WERI-Rb-1 (cell line): ENCODE measurements around the gene PTPRM.
"Not testable (repeated sequence)": the region's sequence is repeated elsewhere in the genome, so short reads cannot be mapped to it uniquely, and the experiment has no call there.

Experiments used
- DNase-seq: peaks from one replicate; pipeline ENCODE4 v3.0.0-alpha.2; 2020
- H3K27ac ChIP-seq: fragments of 250-450 bp; sonication (Bioruptor Pico); 2 replicates; pipeline ENCODE4 v1.5.1; 2020; ENCODE audit warnings: mild to moderate bottlenecking, moderate library complexity
- H3K27me3 ChIP-seq: fragments of 250-450 bp; sonication (Bioruptor Pico); 2 replicates; pipeline ENCODE4 v1.5.1; 2021; ENCODE audit warnings: mild to moderate bottlenecking, low read depth, moderate library complexity; ENCODE audit not compliant: insufficient read depth, severe bottlenecking
- H3K36me3 ChIP-seq: fragments of 250-450 bp; sonication (Bioruptor Pico); 2 replicates; pipeline ENCODE4 v1.5.1; 2020; ENCODE audit warnings: mild to moderate bottlenecking, moderate library complexity
- H3K4me3 ChIP-seq: 2 replicates; pipeline ENCODE4 v1.5.1; 2011; ENCODE audit warnings: low read depth, mild to moderate bottlenecking, control low read depth, low read length
- H3K9me3 ChIP-seq: fragments of 250-450 bp; sonication (Bioruptor Pico); 2 replicates; pipeline ENCODE4 v1.5.1; 2021; ENCODE audit warnings: mild to moderate bottlenecking, moderate library complexity; ENCODE audit not compliant: severe bottlenecking
- TF ChIP-seq, protein P1 (sequence below): IDR thresholded peaks from 2 replicates; pipeline ENCODE4 v1.5.1; 2011; ENCODE audit warnings: low read depth, mild to moderate bottlenecking, control low read depth, inconsistent platforms, low read length

The PTPRM gene

GRCh38 chr18:7730682-7731081 lies 163.6 kb downstream of the PTPRM start:
- no peak overlapping the region for H3K27ac ChIP-seq
- TF ChIP-seq, protein P1, sequence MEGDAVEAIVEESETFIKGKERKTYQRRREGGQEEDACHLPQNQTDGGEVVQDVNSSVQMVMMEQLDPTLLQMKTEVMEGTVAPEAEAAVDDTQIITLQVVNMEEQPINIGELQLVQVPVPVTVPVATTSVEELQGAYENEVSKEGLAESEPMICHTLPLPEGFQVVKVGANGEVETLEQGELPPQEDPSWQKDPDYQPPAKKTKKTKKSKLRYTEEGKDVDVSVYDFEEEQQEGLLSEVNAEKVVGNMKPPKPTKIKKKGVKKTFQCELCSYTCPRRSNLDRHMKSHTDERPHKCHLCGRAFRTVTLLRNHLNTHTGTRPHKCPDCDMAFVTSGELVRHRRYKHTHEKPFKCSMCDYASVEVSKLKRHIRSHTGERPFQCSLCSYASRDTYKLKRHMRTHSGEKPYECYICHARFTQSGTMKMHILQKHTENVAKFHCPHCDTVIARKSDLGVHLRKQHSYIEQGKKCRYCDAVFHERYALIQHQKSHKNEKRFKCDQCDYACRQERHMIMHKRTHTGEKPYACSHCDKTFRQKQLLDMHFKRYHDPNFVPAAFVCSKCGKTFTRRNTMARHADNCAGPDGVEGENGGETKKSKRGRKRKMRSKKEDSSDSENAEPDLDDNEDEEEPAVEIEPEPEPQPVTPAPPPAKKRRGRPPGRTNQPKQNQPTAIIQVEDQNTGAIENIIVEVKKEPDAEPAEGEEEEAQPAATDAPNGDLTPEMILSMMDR, result no peak
- H3K27me3 ChIP-seq, result no peaks in the 10 kb centered on the region
- no peak for DNase-seq
- peaks cover 8% of the 10 kb centered on the region for H3K9me3 ChIP-seq
- H3K36me3 ChIP-seq, result no peaks in the 10 kb centered on the region
- H3K4me3 ChIP-seq, result no peak overlapping the region

GRCh38 chr18:7733642-7734041 lies 166.5 kb downstream of the PTPRM start:
- Histone ChIP-seq H3K4me3 (no peak overlapping the region), H3K27ac (no peak overlapping the region), H3K27me3 (no peaks in the 10 kb centered on the region), H3K9me3 (peaks cover 8% of the 10 kb centered on the region), H3K36me3 (no peaks in the 10 kb centered on the region)
- DNase-seq, result no peak
- TF ChIP-seq, protein P1, result no peak

- no peak for DNase-seq
- Histone ChIP-seq H3K4me3 (no peak overlapping the region), H3K27ac (no peak overlapping the region), H3K36me3 (no peaks in the 10 kb centered on the region), H3K27me3 (no peaks in the 10 kb centered on the region), H3K9me3 (peaks cover 8% of the 10 kb centered on the region)
- TF ChIP-seq, protein P1, result peak; percentile 19; the same call in 1 of the 2 replicates
These were observed 168.1 kb downstream of the PTPRM start for GRCh38 chr18:7735196-7735595.

DNA sequence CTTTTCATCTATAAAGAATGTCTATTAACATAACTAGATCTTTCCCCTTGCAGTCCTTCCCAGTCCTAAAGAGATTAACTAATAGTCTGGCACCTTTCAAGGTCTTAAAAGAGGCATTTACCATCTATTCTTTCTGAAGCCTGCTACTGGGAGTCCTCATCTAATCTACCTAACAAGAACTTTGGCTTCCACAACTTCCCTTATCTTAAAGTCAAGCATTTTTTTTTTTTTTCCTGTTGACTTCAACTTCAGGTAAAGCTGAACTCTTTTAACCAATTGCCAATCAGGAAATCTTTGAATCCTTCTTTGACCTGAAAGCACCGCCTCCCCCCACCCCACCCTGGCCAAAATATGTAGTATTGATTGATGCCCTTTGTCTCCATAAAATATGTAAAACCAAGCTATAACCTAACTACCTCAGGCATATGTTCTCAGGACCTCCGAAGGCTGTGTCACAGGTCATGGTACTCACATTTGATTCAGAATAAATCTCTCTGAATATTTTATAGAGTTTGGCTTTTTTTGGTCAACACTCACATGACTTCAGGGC lies 168.6 kb downstream of the PTPRM start:
- TF ChIP-seq, protein P1, result no peak
- DNase-seq, result no peak
- Histone ChIP-seq H3K9me3 (peaks cover 8% of the 10 kb centered on the region), H3K27me3 (no peaks in the 10 kb centered on the region), H3K27ac (no peak overlapping the region), H3K36me3 (no peaks in the 10 kb centered on the region), H3K4me3 (no peak overlapping the region)

GRCh38 chr18:7736526-7736925 lies 169.4 kb downstream of the PTPRM start:
- H3K27ac ChIP-seq, H3K36me3 ChIP-seq, DNase-seq, H3K4me3 ChIP-seq, H3K9me3 ChIP-seq, H3K27me3 ChIP-seq: not testable (repeated sequence)

DNA sequence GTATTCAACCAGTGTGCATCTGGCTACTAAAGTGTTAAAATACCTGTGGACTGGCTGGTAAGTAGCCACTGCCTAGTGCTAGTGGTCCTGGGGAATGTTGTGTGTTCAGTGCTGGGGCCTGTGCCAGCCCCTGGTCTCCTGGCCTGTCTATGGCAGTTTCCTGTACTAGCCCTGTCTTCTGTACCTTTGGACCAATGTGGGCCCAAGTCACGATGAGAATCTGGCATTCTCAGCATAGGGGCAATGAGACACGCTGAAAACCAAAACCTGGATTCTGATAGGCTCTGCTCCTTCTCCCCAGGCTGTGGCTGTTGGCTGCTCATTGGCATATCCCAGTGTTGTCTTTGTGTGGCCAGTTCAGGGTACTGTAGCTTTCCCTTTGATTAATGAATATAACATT lies 170.4 kb downstream of the PTPRM start:
- TF ChIP-seq, protein P1, result no peak
- Histone ChIP-seq H3K27me3 (no peaks in the 10 kb centered on the region), H3K27ac (no peak overlapping the region), H3K9me3 (peaks cover 8% of the 10 kb centered on the region), H3K4me3 (no peak overlapping the region), H3K36me3 (no peaks in the 10 kb centered on the region)
- DNase-seq, result no peak
